K562 (cell line): ENCODE data around the gene CLCN6. TPM values are rescaled to one million over a fixed set of nuclear protein-coding genes. Genes with fewer than 3 reads are reported as not detected.

Source experiments
- ARID3B ChIP-seq: fragments of 250-450 bp; sonication (Bioruptor Pico); IDR thresholded peaks from 2 replicates; pipeline ENCODE4 v1.4.0; 2020; ENCODE audit warnings: borderline replicate concordance
- CCNT2 ChIP-seq: IDR thresholded peaks from 2 replicates; pipeline ENCODE4 v1.6.1; 2011; ENCODE audit warnings: borderline replicate concordance, low read depth, mild to moderate bottlenecking, moderate library complexity, mixed read lengths, low read length; ENCODE audit not compliant: insufficient read length; ENCODE audit errors: extremely low read depth
- GATA2 ChIP-seq: sonication (generic); formaldehyde crosslinking; IDR thresholded peaks from 2 replicates; pipeline ENCODE4 v1.4.0; 2020; ENCODE audit warnings: mild to moderate bottlenecking, missing genetic modification reagents
- IRF9 ChIP-seq: fragments of 450-650 bp; IDR thresholded peaks from 2 replicates; pipeline ENCODE4 v1.6.1; 2016; ENCODE audit warnings: missing biosample characterization, missing genetic modification characterization
- KDM2B ChIP-seq: fragments of 250-450 bp; sonication (Bioruptor Pico); IDR thresholded peaks from 2 replicates; pipeline ENCODE4 v1.8.0; 2021; ENCODE audit warnings: mild to moderate bottlenecking, moderate library complexity
- MBD1 ChIP-seq: fragments of 250-450 bp; sonication (Bioruptor Pico); IDR thresholded peaks from 2 replicates; pipeline ENCODE4 v1.8.0; 2022; ENCODE audit warnings: inconsistent platforms
- SREBF2 ChIP-seq: sonication (generic); formaldehyde crosslinking; IDR thresholded peaks from 2 replicates; pipeline ENCODE4 v1.4.0; 2020; ENCODE audit warnings: mild to moderate bottlenecking, missing genetic modification reagents
- VEZF1 ChIP-seq: fragments of 200-800 bp; sonication (Bioruptor generic); IDR thresholded peaks from 2 replicates; pipeline ENCODE4 v1.6.1; 2017; ENCODE audit warnings: missing genetic modification characterization, missing compliant biosample characterization
- ZNF609 ChIP-seq: sonication (generic); formaldehyde crosslinking; IDR thresholded peaks from 2 replicates; pipeline ENCODE4 v1.8.1; 2023; ENCODE audit warnings: missing genetic modification reagents, mild to moderate bottlenecking, borderline replicate concordance
- ZNF77 ChIP-seq: fragments of 250-450 bp; sonication (Bioruptor Pico); IDR thresholded peaks from 2 replicates; pipeline ENCODE4 v1.5.0; 2020
- polyA plus RNA-seq, 8 experiments: library from polyadenylated mRNA; depleted of rRNA in 4 of 8; stranded (reverse) in 5 of 8; unstranded in 3 of 8; fragments of >200 nt; fragmentation: Nextera tagmentation in 2 of 8; fragmentation: Illumina TruSeq in 1 of 8; extraction: Ambion mirVana in 2 of 8; extraction: Trizol in 1 of 8; gene quantifications; 2 replicates each; pipeline versions ENCODE4 v1.2.1 to v1.2.3, GENCODE V29; 2011 to 2014; ENCODE audit warnings: inconsistent platforms in 1 of 8, missing spikeins in 1 of 8
- total RNA-seq, 7 experiments: library from RNA; depleted of rRNA in 6 of 7; stranded (reverse); fragments of >200 nt in 6 of 7; fragmentation: Illumina TruSeq in 2 of 7; extraction: Trizol in 2 of 7; gene quantifications; 2 replicates each; pipeline versions ENCODE4 v1.2.1 to v1.2.3, GENCODE V29; 2011 to 2021; ENCODE audit warnings: low replicate concordance in 1 of 7

CLCN6 gene
- total and polyA plus RNA-seq, 9 of the 15 experiments (the other 6 are each of a cell fraction or from before 2014, with no cell fraction given): 2.0 to 21.8 (median 13.6) TPM

GRCh38 chr1:11784993-11785769 lies 20.8 kb upstream of the CLCN6 start (continued):
- TF ChIP-seq IRF9: no peak
- no peak for TF ChIP-seq MBD1 (CRISPR knock-in tag)
- no peak for TF ChIP-seq ZNF77 (CRISPR knock-in tag)
- 0 out of 2 replicates have a peak, but pooled peaks have one; percentile 42 for TF ChIP-seq VEZF1 (CRISPR knock-in tag)
- peak; percentile 77 for TF ChIP-seq CCNT2
- no peak for TF ChIP-seq ARID3B (CRISPR knock-in tag)
- no peak for TF ChIP-seq KDM2B (CRISPR knock-in tag)
- TF ChIP-seq SREBF2 (CRISPR knock-in tag): no peak
- no peak for TF ChIP-seq GATA2 (CRISPR knock-in tag)
- TF ChIP-seq ZNF609 (CRISPR knock-in tag): no peak
